HPDE6-E6E7 (cell line): ENCODE results near the gene FABP1.

Experiments
- DNase-seq: peaks from one replicate; pipeline ENCODE4 v3.0.0; 2011; ENCODE audit warnings: missing footprints; ENCODE audit errors: extremely low spot score

FABP1 gene

DNA sequence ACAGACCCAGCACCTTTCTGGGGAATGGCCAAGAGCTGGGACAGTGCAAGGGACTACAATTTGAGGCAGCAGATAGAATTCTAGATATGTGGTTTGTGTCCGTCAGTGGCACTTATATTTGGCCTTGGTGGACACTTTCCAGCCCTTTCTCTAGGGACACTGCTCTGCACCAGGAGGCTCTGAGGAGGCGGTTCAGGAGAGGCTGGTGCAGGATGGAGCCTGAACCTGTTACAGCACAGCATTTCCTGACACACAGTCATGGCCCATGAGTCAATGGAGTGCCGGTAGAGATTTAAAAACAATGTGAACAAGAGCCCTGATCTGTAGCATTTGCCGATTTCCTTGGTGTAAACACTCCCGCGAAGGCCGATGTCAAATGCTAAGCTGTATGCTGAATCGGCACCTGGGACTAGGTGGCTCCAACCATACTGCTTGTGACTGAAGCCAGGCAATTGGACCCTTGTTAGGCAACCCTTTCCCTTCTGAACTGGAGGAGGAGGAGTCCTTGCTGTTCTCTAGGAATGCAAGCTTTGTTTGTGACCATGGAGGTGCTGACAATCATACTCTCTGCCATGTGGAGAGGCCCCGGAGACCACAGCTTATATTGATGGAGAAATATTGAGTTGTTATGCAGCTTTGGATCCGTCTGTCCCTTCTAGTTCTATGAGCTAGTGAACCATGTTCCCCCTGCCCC lies 11.9 kb downstream of the FABP1 start:
- no peak for DNase-seq

- DNase-seq = no peak
These were observed 13.0 kb downstream of the FABP1 start for GRCh38 chr2:88114889-88115288.

- DNase-seq = no peak
These were observed 14.8 kb downstream of the FABP1 start for GRCh38 chr2:88113069-88113468.

GRCh38 chr2:88110830-88111229 lies 17.0 kb downstream of the FABP1 start:
- no peak for DNase-seq

DNA sequence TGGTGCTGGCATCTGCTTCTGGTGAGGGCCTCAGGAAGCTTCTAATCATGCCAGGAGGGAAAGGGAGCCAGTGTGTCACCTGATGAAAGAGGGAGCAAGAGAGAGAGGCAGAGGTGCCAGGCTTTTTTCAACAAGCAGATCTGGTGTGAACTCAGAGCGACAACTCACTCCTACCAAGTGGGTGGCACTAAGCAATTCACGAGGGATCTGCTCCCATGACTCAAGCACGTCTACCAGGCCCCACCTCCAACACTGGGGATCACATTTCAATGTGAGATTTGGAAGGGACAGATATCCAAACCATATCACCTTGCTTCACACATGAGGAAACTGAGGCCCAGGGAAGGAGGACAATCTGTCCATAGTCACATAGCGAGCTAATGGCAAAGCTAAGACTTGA lies 19.1 kb downstream of the FABP1 start:
- DNase-seq = no peak

DNA sequence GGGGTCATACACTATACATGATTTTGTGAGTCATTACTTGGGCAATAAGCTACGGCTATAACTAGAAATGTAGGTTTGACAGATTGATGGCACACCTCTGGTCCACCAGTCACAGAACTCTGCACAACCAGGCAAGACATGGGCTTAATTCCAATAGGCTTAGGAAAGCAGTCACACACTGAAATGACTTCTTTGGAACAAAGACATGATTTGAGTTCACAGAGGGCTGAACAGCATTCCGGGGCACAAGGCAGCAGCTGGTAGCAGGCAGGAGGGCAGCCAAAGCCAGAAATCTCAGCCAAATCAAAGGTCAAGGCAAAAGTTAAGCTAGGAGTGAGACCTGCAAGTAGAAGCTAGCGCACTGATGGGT lies 27.4 kb downstream of the FABP1 start:
- no peak for DNase-seq

DNA sequence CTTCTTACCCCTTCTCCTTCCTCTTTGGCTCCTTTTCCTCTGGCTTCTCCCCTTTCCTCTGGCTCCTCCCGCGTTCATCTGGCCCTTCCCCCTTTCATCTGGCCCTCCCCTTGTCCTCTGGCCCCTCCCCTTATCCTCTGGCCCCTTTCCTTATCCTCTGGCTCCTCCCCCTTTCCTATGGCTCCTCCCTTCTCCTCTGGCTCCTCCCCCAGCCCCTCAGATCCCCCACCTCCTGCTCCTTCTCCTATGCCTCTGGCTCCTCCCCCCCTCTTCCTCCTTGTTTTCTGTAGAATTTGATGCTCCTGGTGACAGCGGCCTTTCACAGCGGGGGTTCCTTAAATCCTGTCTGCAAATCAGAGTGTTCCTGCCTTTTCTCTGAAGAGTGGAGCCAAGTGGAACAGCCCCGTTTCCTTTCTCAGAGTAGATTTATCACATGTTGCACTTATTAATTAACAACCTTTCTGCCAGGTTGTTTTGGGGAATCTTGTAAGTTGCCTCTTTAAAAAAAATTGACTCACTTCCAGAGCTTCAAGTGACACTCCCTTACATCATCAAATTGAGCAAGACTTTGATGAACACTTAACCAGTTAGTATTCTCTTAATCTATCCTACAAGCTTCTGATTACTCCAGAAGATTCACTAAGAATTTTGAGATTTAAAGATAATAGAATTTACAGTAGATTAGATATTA lies 27.9 kb downstream of the FABP1 start:
- no peak for DNase-seq

DNA sequence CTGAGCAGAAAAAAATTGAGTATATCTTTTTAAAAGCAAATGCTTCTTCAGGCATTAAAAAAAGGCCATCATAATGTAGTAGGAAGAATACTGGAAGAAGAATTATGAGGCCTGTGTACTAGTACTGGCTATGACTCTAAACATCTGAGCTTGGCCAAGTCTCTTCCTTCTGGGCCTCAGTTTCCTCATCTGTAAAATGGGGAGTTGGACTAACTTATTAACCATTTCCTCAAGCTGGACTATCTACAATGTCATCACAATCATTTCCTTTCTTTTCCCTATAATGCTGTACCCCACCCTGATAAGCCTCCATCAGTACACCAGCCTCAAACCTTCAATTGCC lies 29.3 kb downstream of the FABP1 start:
- DNase-seq = no peak

DNA sequence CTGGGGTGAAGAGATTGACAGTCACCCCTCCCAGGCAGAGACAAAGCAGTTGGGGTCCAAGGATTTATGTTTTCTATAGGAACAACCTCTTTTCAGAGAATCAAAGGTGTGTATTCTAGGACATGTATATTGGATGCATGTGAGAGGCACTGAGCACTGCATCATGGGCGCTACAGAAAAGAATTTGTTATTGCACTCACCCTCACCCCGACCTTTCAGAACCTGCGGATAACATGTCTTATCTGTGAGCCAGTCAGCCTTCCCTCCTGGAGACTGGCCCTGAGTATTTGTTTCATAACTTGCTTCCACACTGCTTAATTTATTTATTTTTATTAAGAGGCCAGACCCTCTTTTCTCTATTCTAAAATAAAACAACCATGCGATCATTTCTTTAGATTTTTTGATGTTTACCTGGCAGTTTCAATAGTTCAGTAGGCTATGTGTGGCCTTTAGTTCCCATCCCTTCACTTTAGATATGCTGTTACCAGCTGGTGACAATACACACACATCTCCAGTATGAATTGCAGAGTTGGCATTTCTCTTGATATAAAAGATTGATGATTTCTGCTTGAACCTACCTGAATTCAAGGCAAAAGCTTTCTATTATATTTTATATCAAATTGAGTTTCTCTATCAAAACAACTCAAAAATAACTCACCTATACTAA lies 29.8 kb downstream of the FABP1 start:
- no peak for DNase-seq

DNA sequence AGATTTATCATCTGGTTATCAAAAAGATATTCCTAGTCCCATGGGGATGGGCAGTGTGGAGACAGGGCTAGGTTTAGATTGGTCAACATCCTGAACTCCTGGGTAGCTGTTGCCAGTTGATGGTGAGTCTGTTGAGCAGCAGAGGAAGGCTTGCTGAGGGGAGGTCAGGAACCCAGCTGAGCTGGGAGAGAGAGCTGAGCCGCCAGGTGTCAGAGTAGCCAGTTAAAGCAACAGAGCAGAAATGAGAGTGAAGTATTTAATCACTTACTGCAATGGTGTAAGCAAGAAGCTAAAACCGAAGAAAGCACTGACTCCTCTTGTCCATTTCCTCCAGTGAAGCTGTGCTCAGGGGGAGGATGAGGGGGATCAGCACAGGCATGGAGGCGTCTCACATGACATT lies 30.7 kb downstream of the FABP1 start:
- no peak for DNase-seq

DNA sequence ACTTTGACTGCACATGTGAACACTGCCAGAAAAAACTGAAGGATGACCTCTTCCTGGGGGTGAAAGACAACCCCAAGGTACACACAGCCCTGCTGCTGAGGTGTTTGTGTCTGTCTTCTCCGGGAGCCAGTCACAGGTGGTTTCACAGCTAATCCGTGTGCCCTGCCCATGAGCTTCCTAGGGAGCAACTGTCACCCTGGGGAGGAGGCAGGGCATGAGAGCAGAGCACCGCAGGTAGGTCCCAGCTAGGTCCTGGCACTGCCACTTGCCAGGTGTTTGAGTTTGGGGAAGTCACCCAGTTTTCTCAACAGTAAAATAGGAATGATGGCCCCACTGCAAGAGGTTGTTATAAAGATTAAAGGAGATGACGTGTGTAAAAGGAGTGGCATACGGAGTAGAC lies 31.2 kb downstream of the FABP1 start:
- no peak for DNase-seq

GRCh38 chr2:88095022-88095421 lies 32.8 kb downstream of the FABP1 start:
- no peak for DNase-seq

DNA sequence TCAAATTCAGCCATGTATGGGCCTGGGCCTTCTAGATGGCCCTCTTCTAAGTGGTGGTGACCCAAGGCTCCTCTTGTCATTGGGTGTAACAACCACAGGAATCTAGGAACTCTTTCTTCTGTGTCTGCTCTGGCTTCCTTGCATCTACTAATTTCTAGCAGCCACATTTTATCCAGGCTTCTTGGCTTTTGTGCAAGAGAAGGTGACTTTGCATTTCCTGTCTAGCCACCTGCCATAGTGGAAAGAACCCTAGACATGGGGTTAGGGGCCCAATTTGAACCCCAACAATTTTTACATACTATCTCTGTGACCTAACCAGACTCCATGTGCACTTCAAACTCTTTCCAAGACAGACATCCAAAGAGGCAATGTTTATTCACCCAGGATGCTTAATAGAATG lies 35.1 kb downstream of the FABP1 start:
- no peak for DNase-seq

- DNase-seq = no peak
These were observed 35.9 kb downstream of the FABP1 start for GRCh38 chr2:88091943-88092342.

GRCh38 chr2:88090446-88091283 lies 37.2 kb downstream of the FABP1 start:
- DNase-seq = no peak

- DNase-seq = no peak
These were observed 38.9 kb downstream of the FABP1 start for GRCh38 chr2:88088999-88089398.

DNA sequence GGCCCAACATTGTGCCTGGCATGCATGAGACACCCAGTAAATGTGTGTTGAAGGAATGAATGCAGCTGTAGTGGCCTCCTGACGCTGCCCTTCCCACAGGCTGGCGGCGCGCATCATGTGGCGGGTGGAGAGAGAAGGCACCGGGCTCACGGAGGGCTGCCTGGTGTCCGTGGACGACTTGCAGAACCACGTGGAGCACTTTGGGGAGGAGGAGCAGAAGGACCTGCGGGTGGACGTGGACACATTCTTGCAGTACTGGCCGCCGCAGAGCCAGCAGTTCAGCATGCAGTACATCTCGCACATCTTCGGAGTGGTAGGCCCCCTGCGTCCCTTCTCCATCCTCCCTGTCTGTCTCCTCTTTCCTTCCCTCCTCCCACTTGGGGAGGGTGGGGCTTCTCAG lies 40.1 kb downstream of the FABP1 start:
- no peak for DNase-seq

- DNase-seq = no peak
These were observed 40.8 kb downstream of the FABP1 start for GRCh38 chr2:88087073-88087472.

GRCh38 chr2:88086401-88086800 lies 41.5 kb downstream of the FABP1 start:
- DNase-seq = no peak

DNA sequence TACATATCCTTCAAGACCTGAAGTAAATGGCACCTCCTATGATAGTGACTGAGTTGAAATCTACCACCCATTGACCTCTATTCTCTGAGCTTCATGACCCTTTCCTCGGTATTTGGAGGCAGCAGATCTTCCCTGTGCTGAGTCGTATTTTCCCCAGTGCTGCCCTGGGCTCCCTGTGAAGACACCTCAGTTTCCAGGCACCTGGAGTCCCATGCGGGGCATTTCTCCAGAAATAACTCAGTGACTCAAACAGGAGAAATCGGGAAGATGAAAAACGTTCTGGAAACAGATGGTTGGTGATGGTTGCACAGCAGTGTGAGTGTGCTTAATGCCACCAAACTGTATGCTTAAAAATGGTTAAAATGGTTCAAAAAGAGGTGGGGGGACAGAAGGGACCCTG lies 42.3 kb downstream of the FABP1 start:
- no peak for DNase-seq

- DNase-seq = no peak
These were observed 42.8 kb downstream of the FABP1 start for GRCh38 chr2:88085099-88085498.

DNA sequence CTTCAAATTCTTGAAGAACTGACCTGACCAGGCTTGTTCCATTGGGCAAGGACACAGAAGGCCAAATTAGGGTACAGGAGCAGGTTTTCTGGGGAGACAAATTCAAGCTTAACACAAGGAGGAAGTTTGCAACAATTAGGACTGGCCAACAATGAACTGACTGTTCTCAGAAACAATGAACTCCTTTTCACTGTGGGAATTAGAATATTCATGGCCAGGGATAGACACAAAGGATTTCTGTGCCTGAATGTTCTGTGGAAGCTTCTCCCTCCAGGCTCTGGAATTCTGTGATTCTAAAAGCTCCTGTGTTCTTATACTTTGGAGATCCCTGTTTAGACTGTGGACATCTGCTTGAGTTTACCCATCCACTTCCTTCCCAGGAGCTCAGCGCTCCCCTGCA lies 45.1 kb downstream of the FABP1 start:
- no peak for DNase-seq
